HCT116 (cell line): ENCODE results near the gene WT1.

ENCODE experiments used
- CTCF ChIP-seq, 3 experiments: fragments of 200-600 bp in 1 of 3; sonication (generic) in 1 of 3; IDR thresholded peaks in 2 of 3; conservative IDR thresholded peaks in 1 of 3; 2 replicates each; pipeline ENCODE4 v1.5.1; 2012 to 2017; ENCODE audit warnings: low read depth in 2 of 3, low read length in 2 of 3, antibody characterized with exemption in 1 of 3, borderline replicate concordance in 1 of 3, control low read depth in 1 of 3, mild to moderate bottlenecking in 1 of 3, mixed read lengths in 1 of 3, mixed run types in 1 of 3, moderate library complexity in 1 of 3; ENCODE audit not compliant: insufficient read depth in 1 of 3
- JUND ChIP-seq: IDR thresholded peaks from 2 replicates; pipeline ENCODE4 v1.6.1; 2012
- POLR2A ChIP-seq: IDR thresholded peaks from 2 replicates; pipeline ENCODE4 v1.7.0; 2011; ENCODE audit warnings: borderline replicate concordance; ENCODE audit not compliant: insufficient read depth, insufficient read length; ENCODE audit errors: extremely low read depth
- RAD21 ChIP-seq: IDR thresholded peaks from 2 replicates; pipeline ENCODE4 v1.6.1; 2012; ENCODE audit warnings: low read depth, mild to moderate bottlenecking
- SIN3A ChIP-seq: IDR thresholded peaks from 2 replicates; pipeline ENCODE4 v1.6.1; 2012; ENCODE audit warnings: low read depth
- SP1 ChIP-seq: IDR thresholded peaks from 2 replicates; pipeline ENCODE4 v1.6.1; 2012; ENCODE audit warnings: low read depth
- SRF ChIP-seq: IDR thresholded peaks from 2 replicates; pipeline ENCODE4 v1.6.1; 2012; ENCODE audit warnings: low read depth
- YY1 ChIP-seq: IDR thresholded peaks from 2 replicates; pipeline ENCODE4 v1.6.1; 2011; ENCODE audit warnings: low read length, low read depth, moderate library complexity, mild to moderate bottlenecking; ENCODE audit not compliant: insufficient replicate concordance; ENCODE audit errors: extremely low read depth
- ZBTB33 ChIP-seq: IDR thresholded peaks from 2 replicates; pipeline ENCODE4 v1.6.1; 2011; ENCODE audit warnings: mild to moderate bottlenecking, low read length, moderate library complexity; ENCODE audit not compliant: insufficient replicate concordance; ENCODE audit errors: extremely low read depth
- ZNF274 ChIP-seq: fragments of 200-500 bp; sonication (Bioruptor generic); IDR thresholded peaks from 2 replicates; pipeline ENCODE4 v1.6.1; 2014; ENCODE audit warnings: mild to moderate bottlenecking, low read depth, low read length, inconsistent platforms

- TF ChIP-seq CTCF (IDR thresholded peaks at IDR 0.05 in 2 of 3, conservative IDR thresholded peaks at IDR 0.05 in 1 of 3; ENCODE audit: borderline replicate concordance in 1 of 3, insufficient read depth in 1 of 3, low read depth in 2 of 3, low read length in 2 of 3) (no peak), SRF (no peak), RAD21 (no peak), SIN3A (no peak), POLR2A (no peak), JUND (no peak), YY1 (no peak), SP1 (no peak), ZBTB33 (no peak), ZNF274 (no peak)
Measured at GRCh38 chr11:32438866-32439489, 3.6 kb upstream of the WT1 start.
